Measurements from ENCODE around the gene OR4F6.

DNA sequence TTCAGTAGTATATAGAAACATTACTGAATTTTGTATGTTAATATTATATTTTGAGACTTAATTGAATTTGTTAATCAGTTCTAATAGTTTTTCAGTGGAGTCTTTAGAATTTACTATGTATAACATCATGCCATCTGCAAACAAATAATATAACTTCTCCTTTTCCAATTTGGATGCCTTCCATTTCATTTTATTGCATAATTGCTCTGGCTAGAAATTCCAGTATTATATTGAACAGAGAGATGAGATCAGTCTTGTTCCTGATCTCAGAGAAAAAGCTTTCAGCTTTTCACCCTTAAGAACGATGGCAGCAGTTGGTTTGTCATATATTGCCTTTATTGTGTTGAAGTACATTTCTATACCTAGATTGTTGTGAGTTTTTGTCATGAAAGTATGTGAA, 49.0 kb downstream of the OR4F6 start:
- TF ChIP-seq SIN3A (IDR thresholded peaks at IDR 0.05; ENCODE audit: borderline replicate concordance, insufficient read depth, low read length) (no peak), POLR2AphosphoS5 (IDR thresholded peaks at IDR 0.05; ENCODE audit: low read depth, low read length) (no peak)
- TF ChIP-seq, protein P1, sequence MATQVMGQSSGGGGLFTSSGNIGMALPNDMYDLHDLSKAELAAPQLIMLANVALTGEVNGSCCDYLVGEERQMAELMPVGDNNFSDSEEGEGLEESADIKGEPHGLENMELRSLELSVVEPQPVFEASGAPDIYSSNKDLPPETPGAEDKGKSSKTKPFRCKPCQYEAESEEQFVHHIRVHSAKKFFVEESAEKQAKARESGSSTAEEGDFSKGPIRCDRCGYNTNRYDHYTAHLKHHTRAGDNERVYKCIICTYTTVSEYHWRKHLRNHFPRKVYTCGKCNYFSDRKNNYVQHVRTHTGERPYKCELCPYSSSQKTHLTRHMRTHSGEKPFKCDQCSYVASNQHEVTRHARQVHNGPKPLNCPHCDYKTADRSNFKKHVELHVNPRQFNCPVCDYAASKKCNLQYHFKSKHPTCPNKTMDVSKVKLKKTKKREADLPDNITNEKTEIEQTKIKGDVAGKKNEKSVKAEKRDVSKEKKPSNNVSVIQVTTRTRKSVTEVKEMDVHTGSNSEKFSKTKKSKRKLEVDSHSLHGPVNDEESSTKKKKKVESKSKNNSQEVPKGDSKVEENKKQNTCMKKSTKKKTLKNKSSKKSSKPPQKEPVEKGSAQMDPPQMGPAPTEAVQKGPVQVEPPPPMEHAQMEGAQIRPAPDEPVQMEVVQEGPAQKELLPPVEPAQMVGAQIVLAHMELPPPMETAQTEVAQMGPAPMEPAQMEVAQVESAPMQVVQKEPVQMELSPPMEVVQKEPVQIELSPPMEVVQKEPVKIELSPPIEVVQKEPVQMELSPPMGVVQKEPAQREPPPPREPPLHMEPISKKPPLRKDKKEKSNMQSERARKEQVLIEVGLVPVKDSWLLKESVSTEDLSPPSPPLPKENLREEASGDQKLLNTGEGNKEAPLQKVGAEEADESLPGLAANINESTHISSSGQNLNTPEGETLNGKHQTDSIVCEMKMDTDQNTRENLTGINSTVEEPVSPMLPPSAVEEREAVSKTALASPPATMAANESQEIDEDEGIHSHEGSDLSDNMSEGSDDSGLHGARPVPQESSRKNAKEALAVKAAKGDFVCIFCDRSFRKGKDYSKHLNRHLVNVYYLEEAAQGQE (IDR thresholded peaks at IDR 0.05; ENCODE audit: insufficient read depth in 1 of 2, low read depth in 2 of 2, low read length in 2 of 2), result no peak

Measured in PFSK-1 (cell line).